ENCODE data around the gene VCAM1. TPM values are rescaled to one million over a fixed set of nuclear protein-coding genes. Genes with fewer than 3 reads are reported as not detected.

VCAM1 gene, protein sequence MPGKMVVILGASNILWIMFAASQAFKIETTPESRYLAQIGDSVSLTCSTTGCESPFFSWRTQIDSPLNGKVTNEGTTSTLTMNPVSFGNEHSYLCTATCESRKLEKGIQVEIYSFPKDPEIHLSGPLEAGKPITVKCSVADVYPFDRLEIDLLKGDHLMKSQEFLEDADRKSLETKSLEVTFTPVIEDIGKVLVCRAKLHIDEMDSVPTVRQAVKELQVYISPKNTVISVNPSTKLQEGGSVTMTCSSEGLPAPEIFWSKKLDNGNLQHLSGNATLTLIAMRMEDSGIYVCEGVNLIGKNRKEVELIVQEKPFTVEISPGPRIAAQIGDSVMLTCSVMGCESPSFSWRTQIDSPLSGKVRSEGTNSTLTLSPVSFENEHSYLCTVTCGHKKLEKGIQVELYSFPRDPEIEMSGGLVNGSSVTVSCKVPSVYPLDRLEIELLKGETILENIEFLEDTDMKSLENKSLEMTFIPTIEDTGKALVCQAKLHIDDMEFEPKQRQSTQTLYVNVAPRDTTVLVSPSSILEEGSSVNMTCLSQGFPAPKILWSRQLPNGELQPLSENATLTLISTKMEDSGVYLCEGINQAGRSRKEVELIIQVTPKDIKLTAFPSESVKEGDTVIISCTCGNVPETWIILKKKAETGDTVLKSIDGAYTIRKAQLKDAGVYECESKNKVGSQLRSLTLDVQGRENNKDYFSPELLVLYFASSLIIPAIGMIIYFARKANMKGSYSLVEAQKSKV
- total RNA-seq (10 to 100 TPM in 2 of 9 donors, 1 to 10 TPM in 7; 1.3 to 40.7 (median 3.9) TPM), polyA plus RNA-seq (1 to 10 TPM; 1.9 to 4.2 TPM)
- long read RNA-seq, donor 1, partial matches to known transcripts = 2 of 5 reads
- long read RNA-seq, donor 1, other reads (novel, unspliced or antisense) = 1 of 5 reads
- long read RNA-seq, donor 2, transcript VCAM1-201 (9 exons, 3,083 nt) = major isoform, 23 of 28 reads
- long read RNA-seq, donor 2, partial matches to known transcripts = 1 of 28 reads
- long read RNA-seq, donor 2, other reads (novel, unspliced or antisense) = 2 of 28 reads
- long read RNA-seq, donor 3 = 0 reads

DNA sequence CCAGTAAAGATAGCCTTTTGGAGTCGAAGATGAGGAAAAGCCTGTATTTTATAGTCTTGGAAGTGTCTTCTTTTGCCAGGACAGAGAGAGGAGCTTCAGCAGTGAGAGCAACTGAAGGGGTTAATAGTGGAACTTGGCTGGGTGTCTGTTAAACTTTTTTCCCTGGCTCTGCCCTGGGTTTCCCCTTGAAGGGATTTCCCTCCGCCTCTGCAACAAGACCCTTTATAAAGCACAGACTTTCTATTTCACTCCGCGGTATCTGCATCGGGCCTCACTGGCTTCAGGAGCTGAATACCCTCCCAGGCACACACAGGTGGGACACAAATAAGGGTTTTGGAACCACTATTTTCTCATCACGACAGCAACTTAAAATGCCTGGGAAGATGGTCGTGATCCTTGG lies at the start of gene VCAM1:
VCAM1 (plus strand) TSS at position 253 of the 400 bp plus-strand sequence; CDS start at position 372, 119 bp downstream.
- H3K36me3 ChIP-seq = peaks cover 0 to 3% (median 0%) of the 10 kb centered on the region in 9 donors
- H3K9me3 ChIP-seq = no peaks in the 10 kb centered on the region
- TF ChIP-seq, protein P1, sequence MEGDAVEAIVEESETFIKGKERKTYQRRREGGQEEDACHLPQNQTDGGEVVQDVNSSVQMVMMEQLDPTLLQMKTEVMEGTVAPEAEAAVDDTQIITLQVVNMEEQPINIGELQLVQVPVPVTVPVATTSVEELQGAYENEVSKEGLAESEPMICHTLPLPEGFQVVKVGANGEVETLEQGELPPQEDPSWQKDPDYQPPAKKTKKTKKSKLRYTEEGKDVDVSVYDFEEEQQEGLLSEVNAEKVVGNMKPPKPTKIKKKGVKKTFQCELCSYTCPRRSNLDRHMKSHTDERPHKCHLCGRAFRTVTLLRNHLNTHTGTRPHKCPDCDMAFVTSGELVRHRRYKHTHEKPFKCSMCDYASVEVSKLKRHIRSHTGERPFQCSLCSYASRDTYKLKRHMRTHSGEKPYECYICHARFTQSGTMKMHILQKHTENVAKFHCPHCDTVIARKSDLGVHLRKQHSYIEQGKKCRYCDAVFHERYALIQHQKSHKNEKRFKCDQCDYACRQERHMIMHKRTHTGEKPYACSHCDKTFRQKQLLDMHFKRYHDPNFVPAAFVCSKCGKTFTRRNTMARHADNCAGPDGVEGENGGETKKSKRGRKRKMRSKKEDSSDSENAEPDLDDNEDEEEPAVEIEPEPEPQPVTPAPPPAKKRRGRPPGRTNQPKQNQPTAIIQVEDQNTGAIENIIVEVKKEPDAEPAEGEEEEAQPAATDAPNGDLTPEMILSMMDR (IDR thresholded peaks at IDR 0.05) = no peak
- no peak for TF ChIP-seq POLR2A (IDR thresholded peaks at IDR 0.05)
- peaks cover 0 to 25% (median 2%) of the 10 kb centered on the region in 12 donors for H3K4me1 ChIP-seq
- peak within 1 kb of the TSS in 8 of 12 donors; percentile 3 to 42 (median 32) for H3K27ac ChIP-seq
- peak in 3 of 5 donors; percentile 17 to 25 (median 17) for DNase-seq
- H3K27me3 ChIP-seq = no peaks in the 10 kb centered on the region
- ATAC-seq = peak in 2 of 4 donors; percentile 46 to 67
- H3K4me3 ChIP-seq = peak within 1 kb of the TSS in 11 of 12 donors; percentile 3 to 57 (median 41)
- intact Hi-C loops (cut with DNase I) = loop anchor here in 2 of 10 donors (10.0 kb wide), 2 partner anchors 145 to 185 kb away; partner anchors contain the start of gene GPR88 (in 1 of the 2)
- 15 to 30% (median 20%) methylated on average over 7 of the region's 7 CpGs for WGBS, 4 donors

DNA sequence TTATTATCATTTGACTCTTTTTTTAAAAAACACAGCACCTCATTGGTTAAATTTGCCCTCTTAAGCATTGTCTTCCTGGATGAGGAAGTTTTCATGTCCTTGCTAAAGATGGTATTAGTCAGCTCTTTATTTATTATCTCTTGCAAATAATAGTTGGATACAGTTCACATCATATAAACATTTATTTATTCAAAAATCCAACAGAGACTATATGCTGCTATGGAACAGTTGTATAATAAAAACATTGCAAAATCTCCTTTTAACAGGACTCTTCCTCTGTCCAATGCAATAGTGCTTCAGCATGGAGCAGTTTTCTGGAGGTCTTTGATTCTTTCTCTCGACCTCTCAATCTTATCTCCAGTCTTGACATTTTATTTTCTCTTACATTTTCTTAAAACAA lies 49.5 kb upstream of the VCAM1 start:
- ATAC-seq = no peak
- intact Hi-C loops (cut with DNase I) = no loop called here
- Histone ChIP-seq H3K4me3 (no peak overlapping the region), H3K36me3 (no peaks in the 10 kb centered on the region), H3K9me3 (peaks cover 0 to 23% (median 8%) of the 10 kb centered on the region in 12 donors), H3K4me1 (peaks cover 0 to 4% (median 0%) of the 10 kb centered on the region in 12 donors), H3K27ac (no peak overlapping the region), H3K27me3 (no peaks in the 10 kb centered on the region)
- TF ChIP-seq, protein P1 (IDR thresholded peaks at IDR 0.05) = no peak
- TF ChIP-seq POLR2A (IDR thresholded peaks at IDR 0.05) = no peak
- 70 to 81% (median 80%) methylated on average over 1 of the region's 1 CpG for WGBS, 4 donors
- no peak for DNase-seq

DNA sequence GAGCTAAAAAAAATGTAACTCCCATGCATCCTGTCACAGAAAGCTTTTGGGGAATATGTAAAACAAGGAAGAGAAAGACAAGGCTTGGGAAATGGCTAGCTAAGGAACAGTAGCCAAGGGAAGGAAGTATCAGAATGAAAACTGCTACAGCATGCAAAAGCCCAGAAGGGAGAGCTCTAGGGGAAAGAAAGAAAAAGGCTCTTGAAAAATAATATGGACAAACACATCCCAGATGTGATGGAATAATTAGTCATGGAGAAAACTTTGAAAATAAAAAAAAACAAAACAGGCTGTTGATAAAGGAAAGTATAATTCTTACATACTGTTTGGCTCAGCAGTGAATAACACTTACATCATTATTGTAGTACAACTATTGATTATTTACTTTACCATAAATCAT lies 47.9 kb upstream of the VCAM1 start:
- intact Hi-C loops (cut with DNase I) = no loop called here
- H3K36me3 ChIP-seq = no peaks in the 10 kb centered on the region
- peaks cover 0 to 24% (median 8%) of the 10 kb centered on the region in 12 donors for H3K9me3 ChIP-seq
- no peak overlapping the region for H3K4me3 ChIP-seq
- no peak overlapping the region for H3K27ac ChIP-seq
- ATAC-seq (no peak), DNase-seq (no peak)
- H3K4me1 ChIP-seq = peaks cover 0 to 4% (median 0%) of the 10 kb centered on the region in 12 donors
- TF ChIP-seq, protein P1 (IDR thresholded peaks at IDR 0.05) = no peak
- no peak for TF ChIP-seq POLR2A (IDR thresholded peaks at IDR 0.05)
- H3K27me3 ChIP-seq = no peaks in the 10 kb centered on the region

All from heart left ventricle (tissue), 16 donors.